T-helper 2 cell (primary cell): ENCODE data around the gene TTC33.
"Not testable (repeated sequence)": the region's sequence is repeated elsewhere in the genome, so short reads cannot be mapped to it uniquely, and the experiment has no call there.

Source experiments
- DNase-seq, 5 experiments: peaks; one replicate each; pipeline versions ENCODE4 v3.0.0 to v3.0.0-alpha.2; 2012 to 2022
- total RNA-seq, 2 donors: gene quantifications; one replicate each; lab custom pipeline; 2026; lab: John Stamatoyannopoulos, UW

Gene TTC33, protein sequence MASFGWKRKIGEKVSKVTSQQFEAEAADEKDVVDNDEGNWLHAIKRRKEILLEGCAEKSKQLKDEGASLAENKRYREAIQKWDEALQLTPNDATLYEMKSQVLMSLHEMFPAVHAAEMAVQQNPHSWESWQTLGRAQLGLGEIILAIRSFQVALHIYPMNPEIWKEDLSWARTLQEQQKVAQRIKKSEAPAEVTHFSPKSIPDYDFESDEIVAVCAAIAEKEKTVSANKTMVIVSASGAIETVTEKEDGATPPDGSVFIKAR
- total RNA-seq: 14.3 to 15.6 reads per million in 2 donors

- peak; percentile 88 to 98 (median 92) for DNase-seq
Observed at GRCh38 chr5:40755407-40756365, at the start of gene TTC33. TTC33 (minus strand) TSS chr5:40755961; CDS start chr5:40747018, 8,943 bp downstream.

- DNase-seq: no peak
Observed at GRCh38 chr5:40801771-40802562, 46.2 kb upstream of the TTC33 start.

DNA sequence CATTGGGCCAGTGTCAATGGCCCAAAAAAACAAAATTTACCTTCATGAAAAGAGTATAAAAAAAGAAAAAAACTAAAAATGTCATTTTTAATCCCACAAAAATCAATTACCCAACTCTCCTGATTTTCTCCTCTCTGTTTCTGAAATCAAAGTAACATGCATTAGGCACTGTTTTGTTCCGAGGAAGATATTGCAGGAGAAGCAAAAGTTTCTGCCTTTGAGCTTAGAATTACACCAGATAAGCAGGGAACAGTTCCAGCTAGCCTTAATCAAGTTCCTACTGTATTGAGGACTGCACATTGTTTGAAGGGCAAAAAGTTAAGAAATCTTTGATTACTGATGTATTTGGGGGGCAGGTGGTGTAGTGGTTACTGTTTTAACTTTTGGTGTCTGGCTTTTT is 43.5 kb upstream of the TTC33 start:
- DNase-seq: no peak

GRCh38 chr5:40798801-40799210 is 43.0 kb upstream of the TTC33 start:
- DNase-seq: no peak

DNA sequence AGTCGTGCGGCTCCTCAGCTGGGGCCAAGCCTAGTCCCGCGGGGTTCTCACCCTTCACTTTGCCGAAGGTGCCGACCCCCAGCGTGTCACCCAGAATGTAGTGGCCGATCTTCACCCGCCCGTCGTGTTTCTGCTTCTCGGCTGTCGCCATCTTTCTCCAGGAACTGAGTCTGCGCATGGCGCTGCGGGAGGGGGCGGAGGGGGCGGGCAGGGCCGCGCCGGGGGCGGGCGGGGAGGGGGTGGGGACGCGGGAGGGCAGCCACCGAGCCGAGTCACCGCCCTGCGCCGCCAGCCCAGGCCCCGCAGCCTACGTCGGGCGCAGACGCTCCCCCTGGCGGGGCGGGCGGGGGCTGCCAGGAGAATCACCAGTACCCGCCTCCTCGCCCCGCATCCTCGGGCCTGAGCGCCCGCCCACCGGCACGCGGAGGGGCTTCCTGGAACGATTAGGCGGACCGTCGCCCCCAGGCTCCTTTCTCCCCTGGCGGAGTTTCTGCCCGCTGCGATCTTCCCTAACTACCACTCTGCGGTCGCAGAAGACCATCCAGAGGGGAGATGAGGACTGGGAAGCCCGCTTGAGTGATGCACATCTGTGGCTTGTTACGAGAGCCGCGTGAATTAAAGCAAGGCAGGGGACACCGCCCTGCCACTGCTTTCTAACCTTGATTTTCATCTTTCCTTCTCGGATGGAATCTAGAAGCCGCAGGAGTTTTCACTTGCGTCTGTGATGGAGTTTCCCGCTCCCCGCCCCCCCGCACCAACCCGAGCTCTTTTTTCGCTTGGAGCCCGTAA is 42.4 kb upstream of the TTC33 start, which contains the start of gene PRKAA1:
Gene PRKAA1, minus strand, starts transcription at position 363 of the 789 bp plus-strand sequence. Its CDS starts 185 bp downstream, at position 178.
- peak; percentile 79 to 94 (median 87) for DNase-seq

GRCh38 chr5:40797273-40798011 is 41.7 kb upstream of the TTC33 start:
- DNase-seq: peak; percentile 52 to 88 (median 71)

GRCh38 chr5:40796487-40796889 is 40.7 kb upstream of the TTC33 start:
- no peak for DNase-seq

DNA sequence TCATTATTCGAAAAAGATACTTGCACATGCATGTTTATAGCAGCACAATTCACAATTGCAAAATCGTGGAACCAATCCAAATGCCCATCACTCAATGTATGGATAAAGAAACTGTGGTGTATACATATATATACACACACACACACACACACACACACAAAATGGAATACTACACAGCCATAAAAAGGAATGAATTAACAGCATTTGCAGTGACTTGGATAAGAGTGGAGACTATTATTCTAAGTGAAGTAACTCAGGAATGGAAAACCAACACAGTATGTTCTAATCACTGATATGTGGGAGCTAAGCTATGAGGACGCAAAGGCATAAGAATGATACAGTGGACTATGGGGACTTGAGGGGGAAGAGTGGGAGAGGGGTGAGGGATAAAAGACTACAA is 39.1 kb upstream of the TTC33 start:
- DNase-seq: not testable (repeated sequence)

DNA sequence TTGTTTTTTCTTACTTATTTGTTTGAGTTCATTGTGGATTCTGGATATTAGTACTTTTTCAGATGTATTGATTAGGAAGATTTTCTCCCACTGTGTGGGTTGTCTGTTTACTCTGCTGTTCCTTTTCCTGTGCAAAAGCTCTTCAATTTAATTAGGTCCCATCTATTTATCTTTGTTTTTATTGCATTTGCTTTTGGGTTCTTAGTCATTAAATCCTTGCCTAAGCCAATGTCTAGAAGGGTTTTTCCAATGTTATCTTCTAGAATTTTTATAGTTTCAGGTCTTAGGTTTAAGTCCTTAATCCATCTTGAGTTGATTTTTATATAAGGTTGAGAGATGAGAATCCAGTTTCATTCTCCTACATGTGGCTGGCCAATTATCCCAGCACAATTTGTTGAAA is 38.6 kb upstream of the TTC33 start:
- not testable (repeated sequence) for DNase-seq

DNA sequence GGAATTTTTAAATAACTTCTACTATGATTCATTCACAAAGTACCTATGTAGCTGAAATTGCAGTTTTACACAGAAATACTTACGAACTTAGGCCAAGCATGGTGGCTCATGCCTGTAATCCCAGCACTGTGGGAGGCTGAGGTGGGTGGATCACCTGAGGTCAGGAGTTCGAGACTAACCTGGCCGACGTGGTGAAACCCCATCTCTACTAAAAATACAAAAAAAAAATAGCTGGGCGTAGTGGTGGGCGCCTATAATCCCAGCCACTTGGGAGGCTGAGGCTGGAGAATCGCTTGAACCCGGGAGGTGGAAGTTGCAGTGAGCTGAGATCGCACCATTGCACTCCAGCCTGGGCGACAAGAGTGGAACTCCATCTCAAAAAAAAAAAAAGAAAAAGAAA is 36.9 kb upstream of the TTC33 start:
- not testable (repeated sequence) for DNase-seq

DNA sequence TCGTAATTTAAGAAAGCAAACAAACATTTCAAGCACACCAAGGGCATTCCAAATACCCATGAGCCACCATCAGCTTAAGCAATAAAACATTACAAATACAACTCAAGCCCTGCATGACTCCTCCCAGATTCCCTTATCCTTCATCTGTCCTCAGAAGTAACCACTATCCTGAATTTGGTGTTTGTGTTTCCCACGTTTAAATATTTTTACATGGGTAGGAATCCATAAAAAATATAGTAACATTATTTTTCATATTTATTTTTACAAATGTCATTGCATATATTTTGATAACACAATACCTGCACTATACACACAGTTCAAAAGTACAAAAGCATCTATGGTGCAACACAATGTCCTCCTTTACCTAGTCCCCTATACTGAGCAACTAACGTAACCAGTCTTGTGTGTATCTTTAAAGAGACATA is 36.0 kb upstream of the TTC33 start:
- no peak for DNase-seq

- DNase-seq: no peak
Observed at GRCh38 chr5:40790947-40791593, 35.3 kb upstream of the TTC33 start.

DNA sequence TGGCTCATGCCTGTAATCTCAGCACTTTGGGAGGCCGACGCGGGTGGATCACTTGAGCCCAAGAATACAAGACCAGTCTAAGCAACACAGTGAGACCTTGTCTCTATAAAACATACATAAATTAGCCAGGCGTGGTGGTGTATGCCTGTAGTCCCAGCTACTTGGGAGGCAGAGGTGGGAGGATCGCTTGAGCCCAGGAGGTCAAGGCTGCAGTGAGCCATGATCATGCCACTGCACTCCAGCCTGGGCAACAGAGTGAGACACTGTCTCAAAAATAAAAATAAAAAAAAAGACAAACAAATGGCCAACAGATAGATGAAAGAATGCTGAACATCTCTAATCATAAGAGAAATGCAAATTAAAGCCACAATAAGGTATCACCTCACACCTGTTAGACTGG is 33.2 kb upstream of the TTC33 start:
- DNase-seq: not testable (repeated sequence)

- no peak for DNase-seq
Observed at GRCh38 chr5:40787986-40788385, 32.2 kb upstream of the TTC33 start.

DNA sequence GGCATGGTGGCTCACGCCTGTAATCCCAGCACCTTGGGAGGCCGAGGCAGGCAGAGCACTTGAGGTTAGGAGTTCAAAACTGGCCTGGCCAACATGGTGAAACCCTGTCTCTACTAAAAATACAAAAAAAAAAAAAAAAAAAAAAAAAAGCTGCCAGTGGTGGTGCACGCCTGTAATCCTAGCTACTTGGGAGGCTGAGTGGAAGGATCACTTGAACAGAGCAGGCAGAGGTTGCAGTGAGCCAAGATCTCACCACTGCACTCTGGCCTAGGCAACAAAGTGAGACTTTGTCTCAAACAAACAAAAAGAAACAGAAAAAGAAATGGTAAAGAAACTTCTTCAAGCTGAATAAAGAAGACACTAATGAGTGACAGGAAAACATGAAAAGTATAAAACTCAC is 30.9 kb upstream of the TTC33 start:
- not testable (repeated sequence) for DNase-seq

DNA sequence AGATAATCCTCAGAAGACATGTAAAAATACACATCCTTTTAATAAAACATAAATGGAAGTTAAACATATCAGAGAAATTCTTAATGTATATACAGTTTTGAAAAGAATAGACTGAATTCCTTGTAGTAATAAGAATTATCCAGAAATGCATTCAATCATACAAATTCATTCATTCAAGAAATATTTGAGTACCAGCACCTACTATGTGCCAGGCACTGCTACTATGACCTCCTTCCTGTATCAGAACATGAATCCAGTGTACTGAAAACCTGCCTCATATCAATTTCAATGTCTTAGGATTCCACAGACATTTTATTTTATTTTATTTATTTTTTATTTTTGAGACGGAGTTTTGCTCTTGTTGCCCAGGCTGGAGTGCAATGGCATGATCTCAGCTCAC is 29.2 kb upstream of the TTC33 start:
- no peak for DNase-seq

GRCh38 chr5:40784027-40784653 is 28.4 kb upstream of the TTC33 start:
- peak in 1 of 5 experiments; percentile 12 for DNase-seq

- DNase-seq: no peak
Observed at GRCh38 chr5:40781843-40782409, 26.2 kb upstream of the TTC33 start.

- no peak for DNase-seq
Observed at GRCh38 chr5:40780858-40781257, 25.1 kb upstream of the TTC33 start.

DNA sequence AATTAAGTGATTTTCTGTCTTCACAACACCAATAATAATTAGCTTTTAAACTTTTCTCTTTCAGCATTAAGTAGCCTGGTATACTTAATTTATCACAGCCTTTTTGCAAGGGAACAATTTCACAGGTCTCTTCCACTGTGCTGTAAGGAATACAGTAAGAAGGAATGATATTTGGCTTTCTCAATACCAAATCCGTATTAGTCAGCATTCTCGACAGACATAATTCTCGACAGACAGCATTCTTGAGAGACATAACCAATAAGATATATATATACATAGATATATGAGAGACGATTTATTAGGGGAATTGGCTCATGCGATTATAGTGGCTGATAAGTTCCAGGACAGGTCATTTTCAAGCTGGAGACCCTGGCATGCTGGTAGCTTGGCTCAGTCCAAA is 24.4 kb upstream of the TTC33 start:
- DNase-seq: no peak
